Epithelial cell of esophagus (primary cell): ENCODE data around the gene SRP14.

ENCODE experiments used
- DNase-seq: peaks from one replicate; pipeline ENCODE4 v3.0.0; 2010; ENCODE audit warnings: low read depth
- H3K4me3 ChIP-seq: 2 replicates; pipeline ENCODE4 v1.5.1; 2011; ENCODE audit warnings: mild to moderate bottlenecking, low read length, control low read depth
- TF ChIP-seq, protein P1 (sequence below): IDR thresholded peaks from 2 replicates; pipeline ENCODE4 v1.5.1; 2011; ENCODE audit warnings: low read depth, mild to moderate bottlenecking, low read length, control low read depth, inconsistent platforms; ENCODE audit not compliant: insufficient read depth; ENCODE audit errors: missing control alignments

SRP14 gene

DNA sequence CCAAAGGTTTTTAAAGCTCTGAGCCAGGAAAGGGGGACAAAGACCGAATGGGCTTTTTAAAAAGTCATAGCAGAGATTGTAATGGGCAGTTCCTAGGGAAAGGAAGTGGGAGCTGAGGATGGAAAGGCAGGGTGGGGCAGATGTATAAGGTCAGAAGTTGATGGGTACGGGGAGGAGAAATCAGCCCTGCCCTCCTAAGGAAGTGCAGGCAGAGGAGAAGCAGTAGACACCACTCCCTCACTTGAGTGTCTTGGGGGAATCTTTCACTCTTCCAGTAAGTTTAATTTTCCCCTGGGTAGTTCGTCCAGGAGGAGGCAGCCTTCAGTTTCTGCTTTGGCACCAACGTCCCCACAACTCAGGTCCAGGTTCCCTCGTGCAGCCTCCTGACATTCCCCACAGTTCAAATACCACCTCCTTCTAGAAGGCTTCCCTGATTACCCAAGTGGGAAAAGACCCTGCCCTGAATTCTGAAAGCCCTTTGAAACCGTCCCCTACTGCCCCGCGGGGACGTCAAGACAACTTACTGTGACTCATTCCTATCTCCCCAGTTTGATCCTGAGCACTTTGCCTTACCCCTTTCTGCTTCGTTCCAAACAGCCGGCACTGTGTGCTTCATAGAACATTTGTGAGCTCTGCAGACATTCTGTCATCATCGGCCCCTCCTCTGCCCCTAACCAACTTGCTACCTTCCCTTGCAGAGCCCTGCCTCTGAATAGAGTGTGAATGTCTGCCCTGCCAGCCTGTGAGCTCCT lies 14.3 kb upstream of the SRP14 start:
- DNase-seq: no peak

DNA sequence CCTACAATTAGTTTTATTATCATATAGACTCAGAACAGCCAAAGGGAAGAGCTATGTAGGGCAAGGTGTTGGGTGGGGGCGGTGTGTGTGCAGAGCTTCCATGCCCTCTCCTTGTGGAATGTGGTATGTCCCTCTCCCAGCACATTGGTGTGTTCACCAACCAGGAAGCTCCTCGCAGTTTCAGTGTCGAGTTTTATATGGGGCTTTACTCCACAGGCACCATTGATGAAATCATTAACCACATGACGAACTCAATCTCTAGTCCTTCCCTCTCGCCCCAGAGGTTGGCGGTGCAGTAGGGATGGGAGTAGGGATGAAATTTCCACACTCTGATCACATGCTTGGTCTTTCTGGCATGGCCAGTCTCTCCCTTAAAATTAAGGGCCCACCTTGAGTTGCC lies 13.6 kb upstream of the SRP14 start:
- no peak for DNase-seq

More for the DNA sequence above, 14.3 kb upstream of the SRP14 start:
- H3K4me3 ChIP-seq: no peak overlapping the region
- TF ChIP-seq, protein P1, sequence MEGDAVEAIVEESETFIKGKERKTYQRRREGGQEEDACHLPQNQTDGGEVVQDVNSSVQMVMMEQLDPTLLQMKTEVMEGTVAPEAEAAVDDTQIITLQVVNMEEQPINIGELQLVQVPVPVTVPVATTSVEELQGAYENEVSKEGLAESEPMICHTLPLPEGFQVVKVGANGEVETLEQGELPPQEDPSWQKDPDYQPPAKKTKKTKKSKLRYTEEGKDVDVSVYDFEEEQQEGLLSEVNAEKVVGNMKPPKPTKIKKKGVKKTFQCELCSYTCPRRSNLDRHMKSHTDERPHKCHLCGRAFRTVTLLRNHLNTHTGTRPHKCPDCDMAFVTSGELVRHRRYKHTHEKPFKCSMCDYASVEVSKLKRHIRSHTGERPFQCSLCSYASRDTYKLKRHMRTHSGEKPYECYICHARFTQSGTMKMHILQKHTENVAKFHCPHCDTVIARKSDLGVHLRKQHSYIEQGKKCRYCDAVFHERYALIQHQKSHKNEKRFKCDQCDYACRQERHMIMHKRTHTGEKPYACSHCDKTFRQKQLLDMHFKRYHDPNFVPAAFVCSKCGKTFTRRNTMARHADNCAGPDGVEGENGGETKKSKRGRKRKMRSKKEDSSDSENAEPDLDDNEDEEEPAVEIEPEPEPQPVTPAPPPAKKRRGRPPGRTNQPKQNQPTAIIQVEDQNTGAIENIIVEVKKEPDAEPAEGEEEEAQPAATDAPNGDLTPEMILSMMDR: no peak

DNA sequence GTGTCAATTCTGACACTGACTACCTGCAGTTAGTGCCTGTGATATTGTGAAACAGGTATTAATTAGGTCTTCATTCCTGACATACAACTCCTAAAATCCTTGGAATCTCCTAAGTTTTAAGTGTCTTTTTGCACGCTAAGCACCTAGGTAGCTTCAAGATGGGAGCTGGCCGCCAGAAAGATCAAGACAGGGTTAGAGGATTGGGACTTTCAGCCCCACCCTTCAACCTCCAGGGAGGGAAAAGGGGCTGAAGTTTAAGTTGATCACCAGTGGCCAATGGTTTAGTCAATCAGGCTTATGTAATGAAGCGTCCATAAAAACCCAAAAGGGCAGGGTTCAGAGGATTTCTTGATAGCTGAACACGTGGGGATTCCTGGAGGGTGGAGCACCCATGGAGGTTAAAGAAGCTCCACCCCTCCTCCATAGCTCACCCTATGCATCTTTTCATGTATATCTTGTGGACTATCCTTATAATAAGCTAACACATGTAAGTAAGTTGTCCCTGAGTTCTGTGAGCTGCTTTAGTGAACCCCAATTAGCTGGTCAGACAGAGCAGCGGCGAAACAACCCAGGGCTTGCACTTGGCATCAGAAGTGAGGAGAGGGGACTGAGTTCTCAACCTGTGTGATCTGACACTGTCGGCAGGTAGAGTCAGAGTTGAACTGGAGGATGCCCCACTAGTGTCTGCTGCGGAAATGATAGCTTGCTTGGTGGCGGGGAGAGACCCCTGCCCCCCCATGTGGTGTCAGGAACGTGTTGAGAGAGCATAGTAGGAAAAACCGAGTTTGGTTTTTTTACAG lies 12.8 kb upstream of the SRP14 start:
- TF ChIP-seq, protein P1: no peak
- H3K4me3 ChIP-seq: no peak overlapping the region
- DNase-seq: no peak

More for the DNA sequence above, 13.6 kb upstream of the SRP14 start:
- TF ChIP-seq, protein P1: no peak
- no peak overlapping the region for H3K4me3 ChIP-seq

DNA sequence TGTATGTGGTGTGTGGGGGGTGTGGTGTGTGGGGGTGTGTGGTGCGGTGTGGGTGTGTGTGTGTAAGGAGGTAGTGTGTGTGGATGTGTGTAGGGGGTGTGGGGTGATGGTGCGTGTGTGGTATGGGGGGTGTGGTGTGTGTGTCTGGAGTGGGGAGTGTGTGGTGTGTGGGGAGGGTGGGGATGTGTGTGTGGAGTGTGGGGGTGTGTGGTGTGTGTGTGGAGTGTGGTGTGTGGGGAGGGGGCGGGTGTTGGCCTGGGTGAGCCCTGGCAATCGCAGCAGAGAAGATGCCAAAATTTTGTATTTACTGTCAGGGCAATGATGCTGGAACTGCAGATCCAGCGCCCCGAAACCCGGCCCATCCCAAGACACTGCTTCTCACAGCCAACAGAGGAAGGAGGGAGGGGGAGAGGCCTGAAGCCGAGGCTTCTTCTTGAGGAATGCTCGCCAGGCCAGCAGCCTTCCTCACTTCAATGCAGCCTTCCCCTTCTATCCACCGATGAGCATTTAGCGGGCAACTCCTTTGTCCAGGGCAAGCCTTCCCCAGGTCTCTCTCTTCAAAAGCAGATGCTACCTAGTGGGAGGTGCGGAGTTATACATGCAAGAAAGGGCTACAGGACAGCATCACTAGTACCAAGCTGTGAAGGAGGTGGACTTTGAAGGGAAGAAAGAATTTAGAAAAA lies 11.9 kb upstream of the SRP14 start:
- DNase-seq: no peak
- no peak overlapping the region for H3K4me3 ChIP-seq
- TF ChIP-seq, protein P1: no peak

DNA sequence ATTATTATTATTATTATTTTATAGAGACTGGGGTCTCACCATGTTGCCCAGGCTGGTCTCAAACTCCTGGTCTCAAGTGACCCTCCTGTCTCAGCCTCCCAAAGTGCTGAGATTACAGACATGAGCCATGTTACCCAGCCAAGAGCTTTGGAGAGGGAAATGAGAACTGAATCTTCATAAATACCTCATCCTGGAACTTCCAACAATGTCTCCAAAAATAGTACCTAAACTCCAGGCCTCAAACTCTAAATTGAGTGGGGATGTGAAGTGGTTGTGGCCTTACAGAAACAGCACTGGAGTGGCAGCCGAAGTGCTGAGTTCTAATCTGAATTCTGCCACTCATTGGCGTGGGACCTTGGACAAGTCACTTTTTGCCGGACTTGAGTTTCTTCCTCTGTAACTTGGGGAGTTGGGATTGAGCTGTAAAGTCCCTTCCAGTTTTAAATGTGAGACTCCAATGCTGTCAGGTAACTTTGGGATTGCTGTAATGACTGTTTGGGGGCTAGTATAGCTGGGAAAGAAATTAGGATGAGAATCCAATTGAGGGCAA lies 10.0 kb upstream of the SRP14 start:
- H3K4me3 ChIP-seq: no peak overlapping the region
- DNase-seq: no peak
- TF ChIP-seq, protein P1: no peak

DNA sequence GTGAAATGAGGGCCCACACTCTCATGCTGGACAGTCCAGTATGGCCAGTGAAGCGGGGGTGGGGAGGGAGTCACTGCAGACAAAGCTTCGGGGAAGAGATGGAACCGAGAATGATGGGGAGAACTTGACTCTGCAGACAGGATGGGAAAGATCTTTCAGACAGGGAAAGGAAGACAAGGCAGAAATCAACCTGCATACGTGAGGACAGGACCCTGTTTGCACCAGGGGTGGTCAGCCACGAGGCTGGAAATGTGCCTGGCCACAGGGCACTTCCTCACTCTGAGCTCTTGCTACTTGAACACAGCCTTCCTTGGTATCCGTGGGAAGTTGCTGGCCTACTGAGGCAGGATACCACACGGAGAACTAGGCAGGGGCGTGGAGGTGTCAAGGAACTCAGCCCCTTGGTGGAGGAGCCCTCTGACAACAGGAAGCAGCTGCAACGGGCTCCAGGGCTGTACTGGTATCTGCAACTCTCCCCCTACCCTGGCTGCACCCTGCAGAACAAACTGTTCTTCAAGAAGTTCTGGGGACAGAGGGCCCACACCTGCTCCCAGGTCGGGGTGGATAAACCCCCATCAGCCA lies 9.3 kb upstream of the SRP14 start:
- no peak for DNase-seq
- no peak overlapping the region for H3K4me3 ChIP-seq
- TF ChIP-seq, protein P1: no peak
